HG02943 (cell line): ENCODE data around the gene NHLH1.

ENCODE experiments used
- ATAC-seq: cut with Tn5 transposase; IDR thresholded peaks from one replicate; pipeline ENCODE4 v1.9.1; 2021; ENCODE audit warnings: mild to moderate bottlenecking, low read depth, moderate library complexity; ENCODE audit not compliant: unreplicated experiment

The NHLH1 gene

DNA sequence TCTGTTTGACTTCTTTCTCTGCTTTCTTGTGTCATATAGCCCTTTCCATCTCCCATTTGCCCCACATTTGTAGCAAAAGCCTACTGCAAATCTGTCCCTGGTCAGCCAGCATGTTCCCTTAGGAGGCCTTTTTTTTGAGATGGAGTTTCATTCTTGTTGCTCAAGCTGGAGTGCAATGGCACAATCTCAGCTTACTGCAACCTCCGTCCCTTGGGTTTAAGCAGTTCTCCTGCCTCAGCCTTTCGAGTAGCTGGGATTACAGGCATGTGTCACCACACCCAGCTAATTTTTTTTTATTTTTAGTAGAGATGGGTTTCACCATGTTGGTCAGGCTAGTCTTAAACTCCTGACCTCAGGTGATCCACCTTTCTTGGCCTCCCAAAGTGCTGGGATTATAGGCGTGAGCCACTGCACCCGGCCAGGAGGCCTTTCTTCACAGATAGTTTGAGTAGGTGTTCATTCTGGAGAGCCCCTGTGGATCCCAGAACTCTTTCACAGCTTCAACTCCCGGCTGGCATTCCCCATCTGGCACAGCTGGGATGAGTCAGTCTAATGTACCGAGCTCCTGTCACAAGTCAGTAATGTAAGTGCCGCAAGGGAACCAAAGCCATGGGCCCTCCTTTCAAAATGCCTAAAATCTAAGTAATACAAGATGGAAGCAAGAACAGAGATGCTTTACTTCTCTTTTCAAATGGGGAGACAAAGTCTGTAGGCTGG, 9.4 kb upstream of the NHLH1 start:
- ATAC-seq = no peak

DNA sequence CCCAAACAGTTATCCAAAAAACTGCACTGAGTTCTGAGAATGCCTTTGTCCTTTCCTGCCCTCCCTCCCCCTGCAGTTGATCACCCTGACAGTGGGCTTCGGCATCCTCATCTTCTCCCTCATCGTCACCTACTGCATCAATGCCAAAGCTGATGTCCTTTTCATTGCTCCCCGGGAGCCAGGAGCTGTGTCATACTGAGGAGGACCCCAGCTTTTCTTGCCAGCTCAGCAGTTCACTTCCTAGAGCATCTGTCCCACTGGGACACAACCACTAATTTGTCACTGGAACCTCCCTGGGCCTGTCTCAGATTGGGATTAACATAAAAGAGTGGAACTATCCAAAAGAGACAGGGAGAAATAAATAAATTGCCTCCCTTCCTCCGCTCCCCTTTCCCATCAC, 8.8 kb upstream of the NHLH1 start:
- ATAC-seq = no peak

DNA sequence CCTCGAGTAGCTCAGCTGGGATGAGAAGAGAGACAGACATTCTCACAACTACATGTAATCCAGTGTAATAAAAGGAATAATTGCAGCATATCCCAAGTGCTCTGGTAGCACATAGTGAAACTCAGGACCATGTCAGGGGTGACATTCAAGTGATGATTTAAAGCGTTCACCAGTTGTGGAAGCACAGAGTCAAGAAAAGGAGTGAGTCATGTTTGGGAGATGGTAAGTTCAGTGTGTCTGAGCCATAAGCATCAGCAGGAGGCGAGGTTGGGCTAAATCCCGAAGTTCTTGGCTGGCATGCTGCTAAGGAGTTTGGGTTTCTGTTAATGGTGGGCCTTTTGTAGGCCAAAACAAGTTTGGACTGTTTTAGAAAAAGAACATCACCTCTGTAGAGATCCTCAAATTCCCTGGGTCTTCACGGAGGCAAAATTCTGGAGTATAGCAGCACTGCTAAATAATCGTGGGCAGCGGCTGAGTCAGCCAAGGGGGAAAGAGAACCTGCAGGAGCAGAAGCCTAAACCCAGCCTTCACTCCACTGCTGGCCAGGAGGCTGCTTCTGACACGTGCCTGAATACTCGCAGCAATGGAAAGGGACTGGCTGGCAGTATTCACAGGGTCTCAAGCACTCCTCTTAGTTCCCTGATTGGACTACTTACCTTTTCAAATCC, 7.2 kb upstream of the NHLH1 start:
- no peak for ATAC-seq

DNA sequence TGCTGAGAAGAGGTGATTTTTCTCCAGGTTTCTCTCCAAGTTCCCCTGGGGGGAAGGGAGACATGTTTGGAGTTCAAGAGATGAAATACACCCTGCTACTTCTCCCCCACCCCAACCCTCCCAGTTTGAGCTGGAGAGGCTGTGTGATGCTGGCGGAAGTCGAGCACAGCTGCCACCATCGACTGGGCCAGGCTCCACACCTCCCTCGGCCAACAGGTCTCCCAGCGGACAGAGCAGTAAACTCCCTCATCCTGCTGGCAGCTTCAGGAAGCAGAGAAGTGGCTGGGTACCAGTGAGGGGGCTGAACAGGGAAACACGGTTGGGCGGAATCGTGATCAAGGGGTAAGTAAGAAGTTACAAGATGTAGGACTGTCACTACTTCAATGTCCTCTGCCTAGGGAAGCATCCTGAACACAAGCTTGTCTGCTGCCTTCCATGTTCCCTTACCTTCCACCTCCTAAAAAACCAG, 6.6 kb upstream of the NHLH1 start:
- no peak for ATAC-seq

DNA sequence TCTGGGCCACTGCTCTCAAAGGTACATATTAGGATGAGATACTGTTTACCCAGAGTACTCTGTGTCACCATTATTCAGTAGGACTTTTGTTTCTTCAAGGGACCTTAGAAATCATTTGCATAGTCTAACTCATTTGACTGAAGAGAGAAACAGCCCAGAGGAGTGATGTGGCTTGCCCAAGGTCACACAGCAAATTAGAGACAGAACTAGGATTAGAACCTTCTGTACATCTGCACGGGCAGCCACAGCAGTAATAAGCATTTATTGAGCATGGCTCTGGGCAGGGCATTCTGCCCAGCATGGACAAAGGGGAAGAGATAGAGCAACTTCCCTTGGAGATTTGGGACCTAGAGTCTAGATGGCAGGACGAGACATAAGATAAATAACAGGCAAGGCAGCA, 5.7 kb upstream of the NHLH1 start:
- ATAC-seq = no peak

DNA sequence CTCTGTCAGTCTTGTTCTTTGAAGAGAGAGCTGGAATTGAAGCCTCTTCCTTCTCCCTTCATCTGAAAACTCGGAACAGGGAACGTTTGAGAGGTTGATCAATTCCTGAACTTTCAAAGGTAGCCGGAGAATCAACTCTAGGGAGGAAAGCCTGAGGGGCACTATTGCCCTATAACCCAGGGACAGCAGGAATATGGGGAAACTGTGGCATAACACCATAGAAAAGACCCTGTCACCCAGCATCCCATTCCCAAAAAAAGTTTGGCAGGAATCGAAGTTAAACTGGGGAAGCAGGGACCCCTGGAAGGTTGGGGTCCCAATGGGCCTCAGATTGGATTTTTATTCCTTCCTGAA, 5.1 kb upstream of the NHLH1 start:
- no peak for ATAC-seq

DNA sequence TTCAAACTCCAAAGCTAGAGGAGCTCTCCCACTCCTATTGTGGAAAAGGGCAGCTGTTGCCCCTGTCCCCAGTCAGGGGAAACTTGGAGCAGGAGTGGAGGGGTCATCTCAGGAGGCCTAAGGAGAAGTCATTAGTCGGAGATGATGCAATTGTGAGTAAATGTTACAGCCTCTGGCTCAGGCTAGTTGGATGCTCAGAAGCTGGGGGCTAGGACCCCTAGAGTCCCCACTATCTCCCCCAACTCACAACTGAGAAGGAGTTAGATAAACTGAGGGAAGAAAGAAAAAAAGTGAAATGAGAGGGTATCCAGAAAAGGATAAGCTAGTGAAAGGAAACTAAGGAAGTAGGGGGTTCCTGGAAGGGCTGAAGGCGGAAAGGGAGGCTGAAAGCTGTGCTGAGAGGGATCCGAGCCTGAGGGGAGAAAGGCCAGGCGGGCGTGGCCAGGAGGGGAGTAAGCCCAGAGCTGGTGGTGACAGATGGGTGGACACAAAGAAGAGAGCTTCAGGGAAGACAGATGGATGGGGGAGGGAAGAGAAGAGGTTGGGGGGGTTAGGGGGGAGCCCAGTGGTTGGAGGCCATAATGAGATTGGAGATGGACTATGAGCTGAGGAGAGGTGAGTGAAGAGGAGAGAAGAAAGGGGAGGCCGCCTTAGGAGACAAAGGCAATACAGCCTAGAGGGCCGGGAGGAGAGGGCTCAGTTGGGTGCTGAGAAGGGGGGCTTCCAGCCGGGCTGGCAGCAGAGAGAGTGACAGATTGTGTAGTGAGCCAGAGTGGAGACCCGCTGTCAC, 4.5 kb upstream of the NHLH1 start:
- ATAC-seq = no peak

DNA sequence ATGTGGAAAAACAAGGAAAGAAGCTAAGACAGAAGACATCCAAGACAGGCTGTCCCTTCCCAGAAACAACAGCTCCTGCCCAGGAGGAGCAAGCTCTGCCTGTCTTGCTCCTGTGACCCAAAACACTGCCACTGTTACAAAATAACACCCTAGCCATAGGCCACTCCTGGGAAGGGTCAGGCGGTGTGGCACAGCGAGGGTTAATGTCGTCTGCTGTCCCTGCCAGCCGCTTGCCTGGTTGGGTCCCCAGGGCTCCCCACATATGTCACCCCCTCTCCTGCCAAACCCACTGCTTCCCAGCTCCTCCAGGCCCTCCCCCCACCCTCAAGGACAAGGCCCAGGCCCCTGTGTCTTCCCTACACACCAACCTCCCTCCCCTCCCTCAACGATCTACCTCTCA, 3.9 kb upstream of the NHLH1 start:
- no peak for ATAC-seq

DNA sequence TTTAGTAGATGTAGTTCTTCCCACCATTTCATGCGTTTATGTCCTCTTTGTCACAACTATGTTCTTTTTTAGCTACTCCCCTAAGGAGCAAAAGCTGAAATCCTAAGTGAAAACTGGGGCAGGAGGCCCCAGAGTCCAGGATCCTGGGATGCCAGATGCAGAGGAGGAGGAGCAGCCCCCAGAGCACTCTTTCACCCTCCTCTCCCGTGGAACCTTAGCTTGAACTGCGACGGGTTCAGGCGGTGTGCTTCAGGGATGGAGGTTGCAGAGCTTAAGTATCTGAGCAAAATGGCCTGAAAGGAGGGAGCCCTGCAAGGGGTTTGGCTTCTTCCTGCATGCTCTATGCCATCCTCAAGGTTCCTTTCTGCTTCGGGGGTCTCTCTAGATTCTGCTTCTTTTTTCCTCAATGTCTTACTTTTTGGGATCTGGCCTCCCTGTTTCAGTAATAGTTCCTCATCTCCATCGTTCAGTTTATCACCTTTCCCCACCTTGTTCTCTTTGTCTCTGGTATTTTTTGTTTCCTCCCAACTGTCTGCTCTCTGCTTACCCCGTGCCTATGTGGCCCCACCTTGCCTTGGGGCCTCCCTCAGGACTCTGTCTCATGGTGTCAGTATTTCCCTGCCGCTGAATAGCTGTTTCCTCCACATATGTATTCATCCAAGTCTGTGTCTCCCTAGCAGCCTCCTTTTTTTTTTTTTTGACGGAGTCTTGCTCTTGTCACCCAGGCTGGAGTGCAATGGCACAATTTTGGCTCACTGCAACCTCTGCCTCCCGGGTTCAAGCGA, 2.7 kb upstream of the NHLH1 start:
- no peak for ATAC-seq

DNA sequence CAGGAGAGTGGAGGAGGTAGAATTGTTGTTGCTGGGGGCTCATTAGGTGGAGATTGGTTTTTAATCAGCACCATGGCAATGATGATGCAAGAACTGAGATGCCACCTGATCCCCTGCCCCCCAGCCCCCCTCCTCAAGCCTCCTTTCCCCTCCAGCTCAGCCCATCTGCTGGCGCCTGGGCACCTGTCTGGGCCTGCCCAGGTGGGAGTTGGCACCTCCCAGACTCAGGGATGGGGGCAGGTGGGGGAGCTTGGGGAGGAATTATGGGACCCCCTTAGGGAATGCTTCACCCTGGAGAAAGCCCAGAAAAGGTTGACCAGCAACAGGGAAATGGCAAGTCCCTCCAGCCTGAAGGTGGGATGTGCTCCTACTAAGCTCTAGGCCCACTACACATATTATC, 1.5 kb upstream of the NHLH1 start:
- ATAC-seq = no peak

DNA sequence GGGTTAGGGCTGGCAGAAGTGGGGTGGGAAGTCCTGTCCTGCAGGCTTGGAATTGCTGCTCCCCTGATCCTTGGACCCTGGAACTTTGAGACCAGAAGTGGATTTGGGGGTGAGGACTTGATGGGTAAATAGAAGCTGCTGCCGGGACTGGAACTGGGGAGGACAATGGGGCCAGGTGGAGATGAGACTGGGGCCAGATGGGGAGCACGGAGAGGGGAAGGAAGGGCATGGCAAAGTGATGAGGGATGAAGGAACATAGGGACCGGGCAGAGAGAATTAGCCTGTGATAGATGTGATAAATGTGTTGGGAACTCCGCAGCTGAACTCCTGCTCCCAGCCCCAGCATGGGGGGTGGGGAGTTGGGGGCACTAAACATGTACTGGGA, 637 bp downstream of the NHLH1 start:
- no peak for ATAC-seq

DNA sequence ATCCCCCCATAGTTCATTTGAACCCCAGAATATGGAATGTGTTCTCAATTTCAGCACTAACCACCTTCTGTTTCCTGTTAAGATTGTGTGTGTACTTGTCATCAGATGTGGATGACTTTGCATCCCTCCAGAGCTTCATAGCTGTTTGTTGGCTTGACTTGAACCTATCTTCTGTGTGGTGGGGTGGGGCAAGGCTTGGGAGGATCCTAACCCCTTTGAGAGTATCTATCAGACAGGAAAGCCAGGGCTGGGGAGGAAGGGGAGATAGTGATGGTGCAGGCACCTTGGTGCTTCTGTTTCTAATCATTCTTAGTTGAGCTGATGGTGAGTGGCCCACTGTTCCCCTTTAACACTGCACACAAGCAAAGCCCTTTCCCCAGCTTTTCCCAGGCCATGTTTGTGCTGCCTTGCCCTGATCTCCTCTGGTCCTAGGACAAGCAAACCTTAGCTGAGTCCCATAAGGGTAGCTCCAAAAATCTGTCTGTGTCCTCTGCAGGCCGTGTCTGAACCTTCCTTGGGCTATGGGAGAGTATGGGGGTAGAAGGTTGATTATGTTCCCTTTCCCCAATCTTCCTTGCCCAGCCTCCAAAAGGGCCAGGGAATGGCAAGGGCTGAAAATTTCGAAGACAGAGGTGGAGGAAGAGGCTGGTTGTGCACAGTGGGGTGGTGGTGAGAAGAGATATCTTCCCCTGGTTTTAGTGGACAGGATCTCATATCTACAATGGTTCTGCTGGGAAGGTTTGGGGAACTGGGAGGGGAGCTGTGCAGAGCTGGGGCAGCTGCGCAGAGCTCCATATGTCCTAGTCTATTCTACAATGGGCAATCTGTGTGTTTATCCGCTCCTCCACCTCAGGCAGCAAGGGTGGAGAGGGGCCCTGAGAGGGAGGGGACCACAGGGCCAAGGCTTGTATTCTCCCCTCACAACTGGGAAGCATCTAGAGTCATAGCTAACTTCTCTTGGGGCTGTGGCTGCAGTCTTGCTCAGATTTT, 1.4 kb downstream of the NHLH1 start:
- ATAC-seq = no peak

DNA sequence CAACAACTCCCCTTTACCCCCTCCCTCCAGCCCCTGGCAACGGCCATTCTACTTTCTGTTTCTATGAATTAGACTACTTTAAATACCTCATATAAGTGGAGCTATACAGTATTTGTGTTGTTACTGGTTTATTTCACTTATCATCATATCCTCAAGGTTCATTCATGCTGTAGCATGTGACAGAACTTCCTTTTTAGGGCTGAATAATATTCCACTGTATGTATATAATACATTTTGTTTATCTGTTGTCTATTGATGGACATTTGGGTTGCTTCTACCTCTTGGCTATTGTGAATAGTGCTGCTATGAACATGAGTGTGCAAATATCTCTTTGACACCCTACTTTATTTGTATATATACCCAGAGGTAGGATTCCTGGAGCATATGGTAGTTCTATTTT, 2.2 kb downstream of the NHLH1 start:
- no peak for ATAC-seq

DNA sequence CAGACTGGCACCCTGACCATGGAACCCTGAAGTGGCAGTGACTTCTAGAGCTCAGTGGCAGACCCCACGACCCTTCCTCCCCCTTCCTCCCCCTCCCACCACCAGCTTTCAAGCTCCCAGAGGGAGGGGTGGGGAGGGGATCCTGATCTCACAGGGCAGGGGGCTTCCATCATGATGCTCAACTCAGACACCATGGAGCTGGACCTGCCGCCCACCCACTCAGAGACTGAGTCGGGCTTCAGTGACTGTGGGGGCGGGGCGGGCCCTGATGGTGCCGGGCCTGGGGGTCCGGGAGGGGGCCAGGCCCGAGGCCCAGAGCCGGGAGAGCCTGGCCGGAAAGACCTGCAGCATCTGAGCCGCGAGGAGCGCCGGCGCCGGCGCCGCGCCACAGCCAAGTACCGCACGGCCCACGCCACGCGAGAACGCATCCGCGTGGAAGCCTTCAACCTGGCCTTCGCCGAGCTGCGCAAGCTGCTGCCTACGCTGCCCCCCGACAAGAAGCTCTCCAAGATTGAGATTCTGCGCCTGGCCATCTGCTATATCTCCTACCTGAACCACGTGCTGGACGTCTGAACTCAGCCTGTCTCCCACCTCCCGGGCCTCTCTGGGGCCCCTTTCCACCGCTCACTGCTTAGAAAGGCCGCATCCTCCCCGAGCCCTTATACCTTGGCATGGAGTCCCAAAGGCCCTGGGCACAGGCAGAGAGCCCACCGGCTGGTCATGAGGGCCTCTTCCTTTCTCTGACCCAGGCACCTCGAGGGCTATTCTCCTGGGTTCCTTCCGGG, 3.9 kb downstream of the NHLH1 start:
- ATAC-seq = no peak

DNA sequence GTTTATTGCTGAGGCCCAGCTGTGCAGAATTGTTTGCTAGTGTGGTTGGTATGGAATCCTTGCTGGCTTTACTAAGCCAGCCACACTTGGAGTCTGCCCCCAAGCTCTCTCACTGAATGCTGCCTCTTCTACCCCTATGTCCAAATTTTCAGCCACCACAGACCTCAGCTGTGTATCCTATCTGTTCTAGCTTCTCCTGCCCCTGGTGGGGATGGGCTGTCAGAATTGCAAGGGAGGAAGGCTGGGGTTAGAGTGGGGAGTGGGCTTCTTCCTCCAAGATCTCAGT, 4.4 kb downstream of the NHLH1 start:
- ATAC-seq = no peak

DNA sequence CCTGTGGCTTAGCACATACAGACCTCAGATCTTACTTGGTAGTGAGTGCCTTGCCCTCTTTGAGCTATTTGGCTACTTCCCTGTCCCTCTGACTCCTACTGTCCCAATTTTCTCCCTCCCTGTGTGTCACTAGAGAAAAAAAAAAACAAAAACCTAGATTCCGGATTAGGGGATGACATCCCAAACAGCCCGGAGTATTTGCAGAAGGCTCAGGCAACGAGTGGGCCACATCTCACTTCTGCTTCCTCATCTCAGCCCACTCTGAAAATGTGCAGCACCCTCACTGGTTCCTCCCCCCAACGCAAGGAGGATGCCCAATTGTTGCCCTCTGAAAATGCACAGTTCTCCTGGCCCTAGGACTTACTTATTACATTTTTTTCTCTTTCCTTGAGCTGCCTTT, 4.9 kb downstream of the NHLH1 start:
- no peak for ATAC-seq

DNA sequence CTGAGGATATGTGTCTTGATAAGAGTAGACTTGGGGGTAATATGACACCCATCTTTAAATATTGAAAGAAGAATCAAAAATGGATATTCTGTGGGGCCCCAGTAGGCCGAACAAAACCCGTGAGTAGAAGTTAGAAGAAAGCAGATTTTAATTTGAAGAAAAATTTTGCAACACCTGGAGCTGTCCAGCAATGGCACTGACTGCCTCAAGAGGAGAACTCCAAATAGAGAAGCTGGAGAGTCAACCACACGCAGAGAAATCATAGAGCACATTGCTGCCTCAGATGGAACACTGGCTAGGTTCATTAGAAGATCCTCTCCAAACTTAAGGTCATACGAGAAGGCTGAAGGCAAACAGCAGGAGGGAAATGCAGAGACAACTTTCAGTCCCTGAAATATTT, 6.8 kb downstream of the NHLH1 start:
- ATAC-seq = no peak

DNA sequence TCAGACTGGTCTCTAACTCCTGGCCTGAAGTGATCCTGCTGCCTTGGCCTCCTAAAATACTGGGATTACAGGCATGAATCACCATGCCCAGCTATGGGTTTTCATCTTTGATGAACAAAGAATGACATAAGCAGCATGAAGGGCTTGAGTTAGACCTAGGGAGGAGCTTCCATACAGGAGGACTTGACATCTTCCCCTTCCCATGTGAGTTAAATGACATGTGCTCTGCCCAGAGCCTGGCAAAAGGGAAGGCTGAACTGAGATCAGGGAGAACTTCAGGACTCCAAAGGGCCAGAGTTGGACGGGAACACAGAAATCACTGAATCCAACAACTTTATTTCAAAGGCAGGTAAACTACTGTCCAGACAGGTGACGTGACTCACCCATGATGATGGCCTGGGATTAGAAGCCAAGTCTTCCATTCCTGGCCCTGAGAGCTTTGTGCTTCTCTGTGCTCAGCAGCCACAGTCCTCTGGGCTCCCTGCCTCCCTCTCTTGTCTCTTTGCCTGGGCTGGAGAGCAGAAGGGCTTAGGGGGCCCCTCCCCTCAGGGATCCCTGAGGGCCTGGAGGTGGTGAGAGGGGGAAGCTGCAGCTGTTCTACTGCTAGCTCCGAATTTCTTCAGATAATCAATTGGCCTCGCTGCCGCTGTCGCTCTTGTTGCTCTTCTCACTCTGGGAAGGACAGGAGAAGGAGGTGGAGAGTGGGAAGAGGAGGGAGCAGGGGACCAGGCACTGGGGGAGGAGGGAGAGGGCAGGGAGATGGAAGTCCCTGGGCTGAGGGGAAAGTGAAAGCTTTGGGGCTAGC, 7.6 kb downstream of the NHLH1 start:
- ATAC-seq = no peak
